Cardiac muscle cell (in vitro differentiated cells and primary cell): Measurements from ENCODE around the gene CARMIL1. TPM values are rescaled to one million over a fixed set of nuclear protein-coding genes. Genes with fewer than 3 reads are reported as not detected.

Experiments used
- DNase-seq, 2 donors: peaks; one replicate each; pipeline versions ENCODE4 v3.0.0 to v3.0.0-alpha.2; 2010 to 2017; ENCODE audit warnings: low read depth in 1 of 2, low spot score in 1 of 2
- H3K27ac ChIP-seq: fragments of 200-600 bp; sonication (generic); 2 replicates; pipeline ENCODE4 v1.5.1; 2016
- H3K27me3 ChIP-seq: fragments of 200-600 bp; sonication (generic); 2 replicates; pipeline ENCODE4 v1.6.0; 2016; ENCODE audit warnings: control low read depth
- H3K36me3 ChIP-seq: fragments of 200-600 bp; sonication (generic); 2 replicates; pipeline ENCODE4 v1.5.1; 2016; ENCODE audit warnings: control low read depth
- H3K4me1 ChIP-seq: fragments of 200-600 bp; sonication (generic); 2 replicates; pipeline ENCODE4 v1.8.1; 2017; ENCODE audit warnings: low read depth, mild to moderate bottlenecking, mixed run types
- H3K4me3 ChIP-seq: fragments of 200-600 bp; sonication (generic); 2 replicates; pipeline ENCODE4 v1.5.1; 2016; ENCODE audit warnings: mild to moderate bottlenecking
- H3K9me3 ChIP-seq: fragments of 200-600 bp; sonication (generic); 2 replicates; pipeline ENCODE4 v1.5.1; 2017; ENCODE audit warnings: low read depth, mild to moderate bottlenecking, control low read depth
- polyA plus RNA-seq: library from polyadenylated mRNA; unstranded; fragments of >200 nt; fragmentation: Nextera tagmentation; extraction: Ambion mirVana; gene quantifications from 2 replicates; pipeline ENCODE4 v1.2.1, GENCODE V29; 2016
- total RNA-seq: library from RNA; depleted of rRNA; stranded (reverse); fragments of >200 nt; gene quantifications from 2 replicates; pipeline ENCODE4 v1.2.3, GENCODE V29; 2016
- TF ChIP-seq, protein P1 (sequence below): IDR thresholded peaks from 2 replicates; pipeline ENCODE4 v1.5.1; 2012; ENCODE audit warnings: low read depth, mild to moderate bottlenecking, low read length

CARMIL1 gene
- total and polyA plus RNA-seq, 2 experiments from 2014 or later, result 15.7 to 63.6 TPM

DNA sequence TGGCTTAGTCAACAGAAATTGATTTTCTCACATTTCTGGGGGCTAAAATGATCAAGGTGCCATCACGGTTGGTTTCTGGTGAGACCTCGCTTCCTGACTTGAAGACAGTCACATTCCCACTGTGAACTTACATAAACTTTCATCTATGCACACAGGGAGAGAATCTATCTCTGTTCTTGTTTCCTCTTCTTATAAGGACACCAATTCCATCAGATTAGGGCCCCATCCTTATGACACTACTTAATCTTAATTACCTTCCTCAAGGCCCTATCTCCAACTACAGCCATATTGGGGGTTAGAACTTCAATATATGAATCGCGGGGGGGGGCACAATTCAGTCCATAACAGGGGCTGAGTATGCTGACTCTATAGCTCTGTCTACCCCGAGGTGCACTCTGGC lies 362.2 kb downstream of the CARMIL1 start:
- Histone ChIP-seq H3K4me3 (no peak overlapping the region), H3K4me1 (no peaks in the 10 kb centered on the region), H3K27ac (no peak overlapping the region), H3K27me3 (peaks cover 53% of the 10 kb centered on the region), H3K36me3 (no peaks in the 10 kb centered on the region), H3K9me3 (no peaks in the 10 kb centered on the region)
- TF ChIP-seq, protein P1, sequence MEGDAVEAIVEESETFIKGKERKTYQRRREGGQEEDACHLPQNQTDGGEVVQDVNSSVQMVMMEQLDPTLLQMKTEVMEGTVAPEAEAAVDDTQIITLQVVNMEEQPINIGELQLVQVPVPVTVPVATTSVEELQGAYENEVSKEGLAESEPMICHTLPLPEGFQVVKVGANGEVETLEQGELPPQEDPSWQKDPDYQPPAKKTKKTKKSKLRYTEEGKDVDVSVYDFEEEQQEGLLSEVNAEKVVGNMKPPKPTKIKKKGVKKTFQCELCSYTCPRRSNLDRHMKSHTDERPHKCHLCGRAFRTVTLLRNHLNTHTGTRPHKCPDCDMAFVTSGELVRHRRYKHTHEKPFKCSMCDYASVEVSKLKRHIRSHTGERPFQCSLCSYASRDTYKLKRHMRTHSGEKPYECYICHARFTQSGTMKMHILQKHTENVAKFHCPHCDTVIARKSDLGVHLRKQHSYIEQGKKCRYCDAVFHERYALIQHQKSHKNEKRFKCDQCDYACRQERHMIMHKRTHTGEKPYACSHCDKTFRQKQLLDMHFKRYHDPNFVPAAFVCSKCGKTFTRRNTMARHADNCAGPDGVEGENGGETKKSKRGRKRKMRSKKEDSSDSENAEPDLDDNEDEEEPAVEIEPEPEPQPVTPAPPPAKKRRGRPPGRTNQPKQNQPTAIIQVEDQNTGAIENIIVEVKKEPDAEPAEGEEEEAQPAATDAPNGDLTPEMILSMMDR, result no peak
- no peak for DNase-seq

DNA sequence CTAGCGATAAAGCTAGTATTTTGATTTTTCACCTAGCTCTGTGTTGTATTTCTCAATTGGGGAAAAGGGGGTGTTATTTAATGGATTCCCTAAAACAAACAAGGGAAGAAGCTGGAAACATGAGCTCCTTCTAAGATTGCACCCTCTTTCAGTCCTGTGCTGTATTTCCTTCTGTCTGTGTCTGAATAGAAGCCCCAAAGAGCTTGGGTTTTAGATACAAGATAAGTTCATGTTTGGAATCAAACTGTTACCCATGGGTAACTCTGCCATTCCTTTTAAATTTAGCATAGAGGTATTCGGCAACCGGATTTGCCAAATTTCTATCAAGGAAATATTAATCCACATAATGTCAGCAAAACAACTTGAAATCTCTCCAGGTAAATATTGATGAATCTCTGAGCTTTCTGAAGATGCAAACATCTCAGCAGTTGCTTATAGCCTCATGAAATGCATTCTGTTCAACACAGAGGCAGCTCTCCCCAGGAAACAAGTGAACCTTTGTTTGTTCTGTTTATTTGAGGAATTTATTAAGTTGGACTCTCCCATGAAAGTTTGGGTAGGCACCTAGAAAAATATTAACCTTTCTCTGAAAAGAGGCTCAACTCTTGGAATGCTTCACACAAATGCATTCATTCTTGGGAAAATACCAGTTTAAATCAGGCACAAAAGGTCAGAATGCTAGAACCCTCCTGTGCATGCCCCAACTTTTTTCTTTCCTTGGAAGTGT lies 362.9 kb downstream of the CARMIL1 start:
- Histone ChIP-seq H3K36me3 (no peaks in the 10 kb centered on the region), H3K27ac (no peak overlapping the region), H3K9me3 (no peaks in the 10 kb centered on the region), H3K27me3 (peaks cover 54% of the 10 kb centered on the region), H3K4me1 (no peaks in the 10 kb centered on the region), H3K4me3 (no peak overlapping the region)
- TF ChIP-seq, protein P1, result no peak
- DNase-seq, result no peak

DNA sequence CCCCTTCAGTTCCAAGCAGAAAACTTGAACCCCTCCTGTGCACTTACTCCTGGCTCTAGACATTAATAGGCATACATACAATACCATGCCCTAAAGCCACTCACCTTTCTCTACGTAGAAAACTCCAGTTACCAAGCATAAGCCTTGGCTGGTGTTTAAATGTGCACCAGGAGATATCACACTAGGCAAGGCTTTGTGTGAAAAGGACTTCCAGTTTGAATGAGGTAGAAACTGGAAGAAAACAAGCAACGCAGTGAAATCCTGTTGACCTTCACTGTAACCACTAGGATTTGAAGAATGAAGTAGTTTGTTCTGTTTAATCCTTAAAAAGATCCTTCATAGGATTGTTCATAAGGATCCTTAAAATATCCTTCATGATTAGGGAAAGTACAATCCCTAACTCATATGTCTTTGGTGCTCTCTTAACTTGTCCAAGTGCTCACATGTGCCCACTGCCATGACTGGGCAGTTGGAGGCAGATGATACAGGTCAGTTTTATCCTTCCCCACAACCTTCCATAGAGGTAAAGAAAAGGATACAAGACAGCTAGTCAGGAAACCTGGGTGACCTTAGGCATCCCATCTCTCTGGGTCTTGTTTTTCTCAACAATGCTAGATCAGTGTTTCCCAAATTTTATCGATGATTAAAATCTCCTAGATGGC lies 363.6 kb downstream of the CARMIL1 start:
- H3K36me3 ChIP-seq, result no peaks in the 10 kb centered on the region
- H3K9me3 ChIP-seq, result no peaks in the 10 kb centered on the region
- TF ChIP-seq, protein P1, result no peak
- no peak for DNase-seq
- H3K4me3 ChIP-seq, result no peak overlapping the region
- H3K27ac ChIP-seq, result no peak overlapping the region
- no peaks in the 10 kb centered on the region for H3K4me1 ChIP-seq
- peaks cover 54% of the 10 kb centered on the region for H3K27me3 ChIP-seq

DNA sequence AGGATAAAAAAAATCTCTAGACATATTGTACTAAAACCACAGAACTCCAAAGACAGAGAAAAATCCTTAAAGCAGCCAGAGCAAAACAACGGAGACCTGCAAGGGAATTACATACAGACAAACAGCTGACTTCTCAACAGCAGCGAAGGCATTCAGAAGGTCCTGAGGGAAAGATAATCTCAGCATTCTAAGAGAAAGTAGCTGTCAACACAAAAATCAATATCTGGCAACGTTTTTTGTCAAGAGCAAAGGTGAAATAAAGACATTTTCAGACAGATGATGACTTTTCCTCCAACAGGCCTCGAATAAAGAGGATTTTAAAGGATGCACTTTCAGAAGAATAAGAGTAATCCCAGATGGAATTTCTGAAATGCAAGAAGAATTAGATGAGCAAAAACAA lies 366.7 kb downstream of the CARMIL1 start:
- no peaks in the 10 kb centered on the region for H3K9me3 ChIP-seq
- H3K4me3 ChIP-seq, result no peak overlapping the region
- H3K36me3 ChIP-seq, result no peaks in the 10 kb centered on the region
- H3K27ac ChIP-seq, result no peak overlapping the region
- H3K4me1 ChIP-seq, result no peaks in the 10 kb centered on the region
- peaks cover 75% of the 10 kb centered on the region for H3K27me3 ChIP-seq
- no peak for DNase-seq
- TF ChIP-seq, protein P1, result no peak

DNA sequence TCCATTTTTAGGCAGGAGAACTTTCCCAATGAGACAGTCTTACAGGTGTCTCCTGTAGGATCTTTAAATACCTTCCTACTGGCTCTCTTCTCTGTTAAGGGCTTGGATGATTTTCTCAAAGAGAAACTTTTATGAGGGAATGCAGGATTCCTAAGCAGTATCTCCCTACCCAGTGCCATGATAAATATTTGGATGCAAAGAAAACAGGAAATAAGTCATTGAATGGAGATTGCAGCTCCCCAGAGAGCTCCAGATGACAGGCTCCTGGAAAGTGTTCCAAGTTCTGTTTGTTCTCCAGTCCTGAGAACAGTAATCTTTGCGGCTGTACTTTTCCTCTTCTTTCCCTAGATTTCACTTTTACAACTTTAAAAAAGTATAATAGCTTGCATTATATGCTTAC lies 370.4 kb downstream of the CARMIL1 start:
- Histone ChIP-seq H3K4me1 (no peaks in the 10 kb centered on the region), H3K27ac (no peak overlapping the region), H3K4me3 (no peak overlapping the region), H3K36me3 (no peaks in the 10 kb centered on the region), H3K9me3 (no peaks in the 10 kb centered on the region), H3K27me3 (peaks cover 75% of the 10 kb centered on the region)
- TF ChIP-seq, protein P1, result no peak
- DNase-seq, result peak in 1 of 2 donors; percentile 72
